Measurements from ENCODE around the gene EP300. TPM values are rescaled to one million over a fixed set of nuclear protein-coding genes. Genes with fewer than 3 reads are reported as not detected.
A peak's percentile ranks its signal among the peaks of the same experiment; 100 is the strongest.

EP300 gene
- total and polyA plus RNA-seq, 2 experiments from 2014 or later: 28.8 to 53.8 TPM

DNA sequence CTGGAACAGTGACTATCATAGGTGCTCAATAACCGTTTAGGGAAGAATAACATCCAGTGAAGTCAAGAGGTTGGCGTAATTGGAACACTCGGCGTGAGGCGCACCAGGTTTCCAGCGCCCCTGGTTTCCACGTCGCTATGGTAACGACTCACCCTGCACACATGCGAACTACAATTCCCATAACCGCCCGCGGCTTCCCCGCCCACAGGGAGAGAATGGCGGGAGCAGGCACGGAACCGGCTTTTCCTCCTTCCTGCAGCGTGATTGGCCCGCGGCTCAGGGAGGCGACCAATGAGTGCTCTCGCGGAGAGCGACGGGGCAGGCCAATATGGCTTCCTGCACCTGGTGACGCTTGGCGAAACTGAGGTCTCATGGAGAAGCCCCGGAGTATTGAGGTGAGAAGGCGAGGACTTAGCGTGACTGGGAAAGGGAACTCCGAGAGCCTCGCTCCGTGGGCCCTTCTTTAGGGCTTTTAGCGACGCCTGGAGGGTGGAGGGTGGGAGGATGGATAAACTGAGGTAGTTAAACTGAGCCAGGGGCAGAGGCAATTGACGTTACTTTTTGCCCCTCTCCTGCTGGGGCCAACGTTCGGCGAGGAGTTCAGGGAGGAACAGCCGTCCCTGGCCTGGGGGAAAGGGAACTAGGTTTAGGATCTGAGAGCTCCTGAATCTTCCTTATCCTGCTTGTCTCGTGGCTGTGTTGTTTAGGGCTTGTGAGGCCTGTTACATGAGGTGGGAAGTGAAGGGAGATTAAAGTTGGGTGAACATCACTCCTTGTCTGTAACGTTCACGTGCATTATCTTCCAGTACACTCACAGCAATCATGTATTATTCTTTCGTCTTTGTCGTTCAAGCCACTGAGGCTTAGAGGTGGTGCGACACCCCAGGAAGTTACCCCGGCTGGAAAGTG, 112.9 kb downstream of the EP300 start, which contains the start of gene L3MBTL2:
TSS of gene L3MBTL2 (plus strand) at position 321 of the 909 bp plus-strand sequence. CDS start at position 372, 51 bp downstream.
- Histone ChIP-seq H3K27me3 (no peaks in the 10 kb centered on the region), H3K4me3 (peak within 1 kb of the TSS; percentile 62), H4K20me1 (ENCODE audit: insufficient read depth, poor library complexity, severe bottlenecking) (no peaks in the 10 kb centered on the region), H3K4me2 (peak within 1 kb of the TSS; percentile 75), H3K79me2 (peaks cover 23% of the 10 kb centered on the region), H3K9me2 (replicated peaks; ENCODE audit: insufficient read depth) (no peaks in the 10 kb centered on the region), H3K9me3 (ENCODE audit: low read depth) (no peaks in the 10 kb centered on the region), H2AFZ (peak within 1 kb of the TSS; percentile 49), H3K27ac (peak within 1 kb of the TSS; percentile 84), H3K4me1 (ENCODE audit: insufficient read depth) (peaks cover 4% of the 10 kb centered on the region), H3K36me3 (replicated peaks; ENCODE audit: insufficient read depth, low read depth) (no peaks in the 10 kb centered on the region)
- 3% methylated on average over 47 of the region's 47 CpGs for WGBS (ENCODE audit: low lambda C conversion rate, missing lambda C conversion rate)
- TF ChIP-seq, protein P1, sequence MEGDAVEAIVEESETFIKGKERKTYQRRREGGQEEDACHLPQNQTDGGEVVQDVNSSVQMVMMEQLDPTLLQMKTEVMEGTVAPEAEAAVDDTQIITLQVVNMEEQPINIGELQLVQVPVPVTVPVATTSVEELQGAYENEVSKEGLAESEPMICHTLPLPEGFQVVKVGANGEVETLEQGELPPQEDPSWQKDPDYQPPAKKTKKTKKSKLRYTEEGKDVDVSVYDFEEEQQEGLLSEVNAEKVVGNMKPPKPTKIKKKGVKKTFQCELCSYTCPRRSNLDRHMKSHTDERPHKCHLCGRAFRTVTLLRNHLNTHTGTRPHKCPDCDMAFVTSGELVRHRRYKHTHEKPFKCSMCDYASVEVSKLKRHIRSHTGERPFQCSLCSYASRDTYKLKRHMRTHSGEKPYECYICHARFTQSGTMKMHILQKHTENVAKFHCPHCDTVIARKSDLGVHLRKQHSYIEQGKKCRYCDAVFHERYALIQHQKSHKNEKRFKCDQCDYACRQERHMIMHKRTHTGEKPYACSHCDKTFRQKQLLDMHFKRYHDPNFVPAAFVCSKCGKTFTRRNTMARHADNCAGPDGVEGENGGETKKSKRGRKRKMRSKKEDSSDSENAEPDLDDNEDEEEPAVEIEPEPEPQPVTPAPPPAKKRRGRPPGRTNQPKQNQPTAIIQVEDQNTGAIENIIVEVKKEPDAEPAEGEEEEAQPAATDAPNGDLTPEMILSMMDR (IDR thresholded peaks at IDR 0.05; ENCODE audit: poor library complexity): no peak
- TF ChIP-seq EZH2phosphoT487 (IDR thresholded peaks at IDR 0.05; ENCODE audit: low read depth, severe bottlenecking, unreplicated experiment) (no peak), EZH2 (IDR thresholded peaks at IDR 0.05; ENCODE audit: borderline replicate concordance) (no peak)
- DNase-seq (ENCODE audit: low spot score): peak; percentile 98

DNA sequence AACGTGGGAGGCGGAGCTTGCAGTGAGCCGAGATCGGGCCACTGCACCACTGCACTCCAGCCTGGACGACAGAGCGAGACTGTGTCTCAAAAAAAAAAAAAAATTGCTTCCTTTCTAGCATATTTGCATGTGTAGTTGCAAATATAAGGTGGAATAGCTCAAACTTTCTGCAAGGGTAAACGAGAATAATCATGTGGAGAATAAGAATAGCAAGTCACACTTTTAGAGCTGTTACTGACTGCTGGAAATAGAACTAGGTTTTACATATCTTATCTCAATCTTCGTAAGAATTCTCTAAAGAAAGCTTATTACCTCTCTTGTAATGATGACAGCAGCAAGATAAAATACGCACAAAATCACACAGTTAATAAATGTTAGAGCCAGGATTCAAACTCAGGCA, 114.3 kb downstream of the EP300 start:
- H3K4me2 ChIP-seq: no peak overlapping the region

DNA sequence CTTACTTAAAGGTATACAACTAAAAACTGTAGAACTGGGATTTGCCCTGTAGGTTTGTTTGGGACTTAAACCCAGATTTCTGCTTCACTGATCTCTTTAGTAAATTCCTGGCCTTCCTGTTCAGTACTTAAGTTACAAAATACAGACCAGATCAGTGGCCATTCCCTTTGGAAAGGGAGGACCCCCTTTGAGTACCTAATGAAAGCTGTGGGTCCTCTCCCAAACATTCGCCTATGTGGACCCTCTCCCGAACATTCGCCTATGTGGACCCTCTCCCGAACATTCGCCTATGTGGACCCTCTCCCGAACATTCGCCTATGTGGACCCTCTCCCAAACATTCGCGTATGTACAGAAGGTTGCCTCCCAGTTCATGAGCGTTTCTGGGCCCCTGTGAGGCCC, 123.0 kb downstream of the EP300 start:
- WGBS (ENCODE audit: low lambda C conversion rate, missing lambda C conversion rate): 99% methylated on average over 10 of the region's 10 CpGs
- Histone ChIP-seq H3K79me2 (no peaks in the 10 kb centered on the region), H3K4me1 (ENCODE audit: insufficient read depth) (peaks cover 3% of the 10 kb centered on the region), H3K36me3 (replicated peaks; ENCODE audit: insufficient read depth, low read depth) (no peaks in the 10 kb centered on the region), H3K4me2 (no peak overlapping the region), H4K20me1 (ENCODE audit: insufficient read depth, poor library complexity, severe bottlenecking) (no peaks in the 10 kb centered on the region), H3K9me3 (ENCODE audit: low read depth) (no peaks in the 10 kb centered on the region), H3K27ac (no peak overlapping the region), H3K9me2 (replicated peaks; ENCODE audit: insufficient read depth) (no peaks in the 10 kb centered on the region), H3K27me3 (no peaks in the 10 kb centered on the region), H2AFZ (no peak overlapping the region), H3K4me3 (no peak overlapping the region)
- no peak for DNase-seq (ENCODE audit: low spot score)
- TF ChIP-seq EZH2phosphoT487 (IDR thresholded peaks at IDR 0.05; ENCODE audit: low read depth, severe bottlenecking, unreplicated experiment) (no peak), EZH2 (IDR thresholded peaks at IDR 0.05; ENCODE audit: borderline replicate concordance) (no peak)
- TF ChIP-seq, protein P1 (IDR thresholded peaks at IDR 0.05; ENCODE audit: poor library complexity): no peak

More for the DNA sequence above, 114.3 kb downstream of the EP300 start:
- peaks cover 4% of the 10 kb centered on the region for H3K4me1 ChIP-seq (ENCODE audit: insufficient read depth)
- no peak overlapping the region for H3K4me3 ChIP-seq
- no peaks in the 10 kb centered on the region for H3K27me3 ChIP-seq
- no peaks in the 10 kb centered on the region for H3K9me3 ChIP-seq (ENCODE audit: low read depth)
- TF ChIP-seq EZH2 (IDR thresholded peaks at IDR 0.05; ENCODE audit: borderline replicate concordance): no peak
- TF ChIP-seq EZH2phosphoT487 (IDR thresholded peaks at IDR 0.05; ENCODE audit: low read depth, severe bottlenecking, unreplicated experiment): no peak
- TF ChIP-seq, protein P1 (IDR thresholded peaks at IDR 0.05; ENCODE audit: poor library complexity): no peak
- no peaks in the 10 kb centered on the region for H3K36me3 ChIP-seq (replicated peaks; ENCODE audit: insufficient read depth, low read depth)
- no peaks in the 10 kb centered on the region for H4K20me1 ChIP-seq (ENCODE audit: insufficient read depth, poor library complexity, severe bottlenecking)
- peaks cover 23% of the 10 kb centered on the region for H3K79me2 ChIP-seq
- H3K27ac ChIP-seq: no peak overlapping the region
- no peak overlapping the region for H2AFZ ChIP-seq
- 88% methylated on average over 9 of the region's 9 CpGs for WGBS (ENCODE audit: low lambda C conversion rate, missing lambda C conversion rate)
- DNase-seq (ENCODE audit: low spot score): no peak
- H3K9me2 ChIP-seq (replicated peaks; ENCODE audit: insufficient read depth): no peaks in the 10 kb centered on the region

Measured in hepatocyte (in vitro differentiated cells).